Smooth muscle cell (in vitro differentiated cells): ENCODE data around the gene KCNJ14. TPM values are rescaled to one million over a fixed set of nuclear protein-coding genes. Genes with fewer than 3 reads are reported as not detected.

Experiments used
- DNase-seq: peaks from one replicate; lab custom pipeline; 2025; ENCODE audit not compliant: unreplicated experiment; lab: John Stamatoyannopoulos, UW
- H2AFZ ChIP-seq: fragments of 200-600 bp; sonication (generic); 2 replicates; pipeline ENCODE4 v1.6.0; 2016; ENCODE audit warnings: antibody characterized with exemption, low read depth, mild to moderate bottlenecking
- H3F3A ChIP-seq: fragments of 200-600 bp; sonication (generic); 2 replicates; pipeline ENCODE4 v1.6.0; 2017; ENCODE audit warnings: antibody characterized with exemption, low read depth
- H3K27ac ChIP-seq: fragments of 200-600 bp; sonication (generic); 2 replicates; pipeline ENCODE4 v1.5.1; 2016; ENCODE audit warnings: low read depth, mild to moderate bottlenecking
- H3K27me3 ChIP-seq: fragments of 200-600 bp; sonication (generic); 2 replicates; pipeline ENCODE4 v1.6.1; 2016; ENCODE audit warnings: low read depth, mild to moderate bottlenecking
- H3K36me3 ChIP-seq: fragments of 200-600 bp; sonication (generic); 2 replicates; pipeline ENCODE4 v1.5.1; 2016; ENCODE audit warnings: low read depth
- H3K4me1 ChIP-seq: fragments of 200-600 bp; sonication (generic); 2 replicates; pipeline ENCODE4 v1.5.1; 2016; ENCODE audit warnings: low read depth
- H3K4me2 ChIP-seq: fragments of 200-600 bp; sonication (generic); 2 replicates; pipeline ENCODE4 v1.6.0; 2016; ENCODE audit warnings: mild to moderate bottlenecking
- H3K4me3 ChIP-seq: fragments of 200-600 bp; sonication (generic); 2 replicates; pipeline ENCODE4 v1.5.1; 2016; ENCODE audit warnings: mild to moderate bottlenecking
- H3K79me2 ChIP-seq: fragments of 200-600 bp; sonication (generic); 2 replicates; pipeline ENCODE4 v1.6.0; 2016; ENCODE audit warnings: low read depth, mild to moderate bottlenecking
- H3K9ac ChIP-seq: fragments of 200-600 bp; sonication (generic); 2 replicates; pipeline ENCODE4 v1.6.0; 2016; ENCODE audit warnings: low read depth
- H3K9me3 ChIP-seq: fragments of 200-600 bp; sonication (generic); replicated peaks from 2 replicates; pipeline ENCODE4 v1.5.1; 2016; ENCODE audit warnings: low read depth
- H4K20me1 ChIP-seq: fragments of 200-600 bp; sonication (generic); 2 replicates; pipeline ENCODE4 v1.6.0; 2016; ENCODE audit warnings: low read depth
- whole genome bisulfite sequencing: methylation state at CpG from one replicate; pipeline ENCODE4 v1.1.7; 2016; ENCODE audit warnings: low lambda C conversion rate; 5-methylcytosine and 5-hydroxymethylcytosine counted together
- polyA plus RNA-seq: library from polyadenylated mRNA; unstranded; fragments of >200 nt; fragmentation: Nextera tagmentation; extraction: Ambion mirVana; gene quantifications from 2 replicates; pipeline ENCODE4 v1.2.1, GENCODE V29; 2016
- total RNA-seq: library from RNA; depleted of rRNA; stranded (reverse); fragments of >200 nt; gene quantifications from 2 replicates; pipeline ENCODE4 v1.2.3, GENCODE V29; 2014
- TF ChIP-seq, protein P1 (sequence below): fragments of 200-600 bp; sonication (generic); IDR thresholded peaks from 2 replicates; pipeline ENCODE4 v1.5.1; 2017; ENCODE audit warnings: borderline replicate concordance, mild to moderate bottlenecking, antibody characterized with exemption; ENCODE audit not compliant: insufficient read depth, poor library complexity, severe bottlenecking

KCNJ14 gene
- total and polyA plus RNA-seq, 2 experiments from 2014 or later, result 1.7 to 1.8 TPM

DNA sequence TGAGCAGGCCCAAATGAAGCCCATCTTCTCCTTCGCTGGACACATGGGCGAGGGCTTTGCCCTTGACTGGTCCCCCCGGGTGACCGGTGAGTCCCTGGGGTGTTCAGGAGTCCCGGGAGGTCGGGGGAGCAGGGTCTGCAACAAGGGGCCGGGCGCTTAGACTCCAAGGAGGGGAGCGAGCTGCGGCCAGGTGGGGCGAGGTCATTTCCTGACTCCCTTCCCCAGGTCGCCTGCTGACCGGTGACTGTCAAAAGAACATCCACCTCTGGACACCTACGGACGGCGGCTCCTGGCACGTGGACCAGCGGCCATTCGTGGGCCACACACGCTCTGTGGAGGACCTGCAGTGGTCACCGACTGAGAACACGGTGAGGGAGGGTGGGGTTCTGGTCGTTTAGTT lies 4.9 kb upstream of the KCNJ14 start:
- peaks cover 4% of the 10 kb centered on the region for H3K4me1 ChIP-seq
- peaks cover 1% of the 10 kb centered on the region for H4K20me1 ChIP-seq
- H3K9me3 ChIP-seq, result no peaks in the 10 kb centered on the region
- H3K9ac ChIP-seq, result no peak overlapping the region
- DNase-seq, result no peak
- no peak overlapping the region for H3K4me2 ChIP-seq
- H3K36me3 ChIP-seq, result no peaks in the 10 kb centered on the region
- WGBS, result 99% methylated on average over 22 of the region's 23 CpGs
- no peaks in the 10 kb centered on the region for H3K27me3 ChIP-seq
- no peaks in the 10 kb centered on the region for H3F3A ChIP-seq
- no peak overlapping the region for H3K27ac ChIP-seq
- no peak overlapping the region for H2AFZ ChIP-seq
- H3K79me2 ChIP-seq, result peaks cover 21% of the 10 kb centered on the region
- TF ChIP-seq, protein P1, sequence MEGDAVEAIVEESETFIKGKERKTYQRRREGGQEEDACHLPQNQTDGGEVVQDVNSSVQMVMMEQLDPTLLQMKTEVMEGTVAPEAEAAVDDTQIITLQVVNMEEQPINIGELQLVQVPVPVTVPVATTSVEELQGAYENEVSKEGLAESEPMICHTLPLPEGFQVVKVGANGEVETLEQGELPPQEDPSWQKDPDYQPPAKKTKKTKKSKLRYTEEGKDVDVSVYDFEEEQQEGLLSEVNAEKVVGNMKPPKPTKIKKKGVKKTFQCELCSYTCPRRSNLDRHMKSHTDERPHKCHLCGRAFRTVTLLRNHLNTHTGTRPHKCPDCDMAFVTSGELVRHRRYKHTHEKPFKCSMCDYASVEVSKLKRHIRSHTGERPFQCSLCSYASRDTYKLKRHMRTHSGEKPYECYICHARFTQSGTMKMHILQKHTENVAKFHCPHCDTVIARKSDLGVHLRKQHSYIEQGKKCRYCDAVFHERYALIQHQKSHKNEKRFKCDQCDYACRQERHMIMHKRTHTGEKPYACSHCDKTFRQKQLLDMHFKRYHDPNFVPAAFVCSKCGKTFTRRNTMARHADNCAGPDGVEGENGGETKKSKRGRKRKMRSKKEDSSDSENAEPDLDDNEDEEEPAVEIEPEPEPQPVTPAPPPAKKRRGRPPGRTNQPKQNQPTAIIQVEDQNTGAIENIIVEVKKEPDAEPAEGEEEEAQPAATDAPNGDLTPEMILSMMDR, result no peak
- H3K4me3 ChIP-seq, result no peak overlapping the region

DNA sequence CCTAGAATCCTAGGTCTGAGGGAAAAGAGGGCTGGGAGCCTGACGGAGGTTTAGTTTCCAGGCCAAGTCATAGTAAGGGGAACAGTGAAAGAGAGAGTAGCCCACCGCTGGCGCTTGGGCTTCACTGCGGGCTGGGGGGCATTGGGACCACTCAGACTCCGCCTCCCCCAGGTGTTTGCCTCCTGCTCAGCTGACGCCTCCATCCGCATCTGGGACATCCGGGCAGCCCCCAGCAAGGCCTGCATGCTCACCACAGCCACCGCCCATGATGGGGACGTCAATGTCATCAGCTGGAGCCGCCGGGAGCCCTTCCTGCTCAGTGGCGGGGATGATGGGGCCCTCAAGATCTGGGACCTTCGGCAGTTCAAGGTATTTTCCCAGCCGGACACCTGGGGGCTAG lies 4.5 kb upstream of the KCNJ14 start:
- Histone ChIP-seq H3F3A (no peaks in the 10 kb centered on the region), H4K20me1 (peaks cover 6% of the 10 kb centered on the region), H3K4me1 (peaks cover 4% of the 10 kb centered on the region), H3K9ac (no peak overlapping the region), H3K9me3 (no peaks in the 10 kb centered on the region), H3K4me3 (no peak overlapping the region), H2AFZ (no peak overlapping the region), H3K27me3 (no peaks in the 10 kb centered on the region), H3K36me3 (no peaks in the 10 kb centered on the region), H3K27ac (no peak overlapping the region), H3K4me2 (no peak overlapping the region), H3K79me2 (peaks cover 21% of the 10 kb centered on the region)
- 90% methylated on average over 15 of the region's 15 CpGs for WGBS
- TF ChIP-seq, protein P1, result no peak
- DNase-seq, result no peak

DNA sequence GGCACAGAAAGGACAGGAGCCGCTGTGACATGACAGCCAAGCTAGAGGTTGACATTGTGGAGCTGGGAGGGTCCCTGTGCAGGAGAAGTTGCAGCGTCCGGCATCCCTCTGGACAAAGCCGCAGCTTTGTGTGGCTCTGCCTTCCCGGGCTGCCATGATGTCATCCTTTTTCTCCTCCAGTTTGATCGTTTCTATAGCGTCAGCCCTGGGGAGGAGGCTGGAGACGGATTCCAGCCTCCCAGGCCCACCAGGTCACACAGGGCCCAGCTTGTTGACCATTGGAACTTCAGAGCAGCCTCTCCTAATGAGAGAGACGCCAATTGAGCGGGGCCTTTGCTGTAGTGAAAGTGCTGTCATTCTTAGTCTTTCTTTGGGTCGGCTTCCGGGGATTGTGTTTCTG lies 3.8 kb upstream of the KCNJ14 start:
- Histone ChIP-seq H3K4me3 (no peak overlapping the region), H2AFZ (no peak overlapping the region), H3K9me3 (no peaks in the 10 kb centered on the region), H3F3A (no peaks in the 10 kb centered on the region), H3K27ac (no peak overlapping the region), H3K27me3 (no peaks in the 10 kb centered on the region), H3K9ac (no peak overlapping the region), H3K4me2 (no peak overlapping the region), H3K4me1 (peaks cover under 1% of the 10 kb centered on the region), H3K36me3 (no peaks in the 10 kb centered on the region), H3K79me2 (peaks cover 14% of the 10 kb centered on the region), H4K20me1 (peaks cover 6% of the 10 kb centered on the region)
- TF ChIP-seq, protein P1, result no peak
- 93% methylated on average over 12 of the region's 12 CpGs for WGBS
- DNase-seq, result no peak

DNA sequence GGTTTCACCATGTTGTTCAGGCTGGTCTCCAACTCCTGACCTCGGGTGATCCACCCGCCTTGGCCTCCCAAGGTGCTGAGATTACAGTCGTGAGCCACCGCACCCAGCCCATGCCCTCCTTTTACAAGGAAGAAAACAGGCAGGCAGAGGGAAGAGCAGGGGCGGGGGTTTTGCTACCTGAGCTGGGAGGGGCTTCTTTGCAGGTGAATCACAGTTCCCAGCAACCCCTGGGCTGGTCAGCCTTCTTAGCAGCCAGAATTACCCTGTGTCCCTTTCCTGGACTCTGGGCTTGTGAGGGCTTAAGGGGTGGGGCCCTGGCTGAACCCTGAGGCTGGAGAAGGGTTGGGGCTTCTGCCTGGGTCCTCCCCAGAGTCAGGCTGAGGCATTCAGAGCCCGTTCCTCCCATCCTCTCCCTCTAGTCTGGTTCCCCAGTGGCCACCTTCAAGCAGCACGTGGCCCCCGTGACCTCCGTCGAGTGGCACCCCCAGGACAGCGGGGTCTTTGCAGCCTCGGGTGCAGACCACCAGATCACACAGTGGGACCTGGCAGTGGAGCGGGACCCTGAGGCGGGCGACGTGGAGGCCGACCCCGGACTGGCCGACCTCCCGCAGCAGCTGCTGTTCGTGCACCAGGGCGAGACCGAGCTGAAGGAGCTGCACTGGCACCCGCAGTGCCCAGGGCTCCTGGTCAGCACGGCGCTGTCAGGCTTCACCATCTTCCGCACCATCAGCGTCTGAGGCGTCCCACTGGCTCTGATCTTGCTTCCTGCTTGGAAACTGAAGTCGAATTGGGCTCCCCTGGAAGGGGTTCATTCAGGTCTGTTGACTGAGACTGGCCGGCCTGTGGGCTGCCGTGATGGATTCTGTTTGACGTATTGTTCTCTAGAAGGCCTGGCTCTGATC lies 2.8 kb upstream of the KCNJ14 start:
- Histone ChIP-seq H3K27ac (no peak overlapping the region), H3K4me2 (no peak overlapping the region), H3K27me3 (no peaks in the 10 kb centered on the region), H3K9ac (no peak overlapping the region), H4K20me1 (peaks cover 6% of the 10 kb centered on the region), H3K79me2 (peaks cover 7% of the 10 kb centered on the region), H3K4me1 (no peaks in the 10 kb centered on the region), H3K4me3 (no peak overlapping the region), H3F3A (no peaks in the 10 kb centered on the region), H3K9me3 (no peaks in the 10 kb centered on the region), H2AFZ (no peak overlapping the region), H3K36me3 (no peaks in the 10 kb centered on the region)
- TF ChIP-seq, protein P1, result no peak
- 97% methylated on average over 29 of the region's 33 CpGs for WGBS
- no peak for DNase-seq
